Effector memory CD4-positive, alpha-beta T cell (primary cell): ENCODE results near the gene TKT.

ENCODE experiments used
- DNase-seq, 3 donors: peaks; one replicate each; pipeline ENCODE4 v3.0.0-alpha.2; 2020
- H3K27ac ChIP-seq: 2 replicates; pipeline ENCODE4 v1.7.0; 2013; ENCODE audit warnings: mild to moderate bottlenecking, low read length, moderate library complexity; ENCODE audit not compliant: insufficient read depth, poor library complexity, severe bottlenecking
- H3K27me3 ChIP-seq: replicated peaks from 2 replicates; pipeline ENCODE4 v1.7.0; 2013; ENCODE audit warnings: mild to moderate bottlenecking, low read length; ENCODE audit not compliant: insufficient read depth, control insufficient read depth, poor library complexity, severe bottlenecking
- H3K36me3 ChIP-seq: 2 replicates; pipeline ENCODE4 v1.7.0; 2013; ENCODE audit warnings: mild to moderate bottlenecking, low read length, moderate library complexity; ENCODE audit not compliant: control insufficient read depth, insufficient read depth
- H3K4me1 ChIP-seq: 2 replicates; pipeline ENCODE4 v1.7.0; 2013; ENCODE audit warnings: low read length, mild to moderate bottlenecking; ENCODE audit not compliant: control insufficient read depth, insufficient read depth, poor library complexity, severe bottlenecking
- H3K4me3 ChIP-seq: 2 replicates; pipeline ENCODE4 v1.7.0; 2013; ENCODE audit warnings: low read length, low read depth, mild to moderate bottlenecking; ENCODE audit not compliant: insufficient read depth, poor library complexity, severe bottlenecking
- H3K9me3 ChIP-seq: 2 replicates; pipeline ENCODE4 v1.7.0; 2013; ENCODE audit warnings: mild to moderate bottlenecking, low read length, moderate library complexity; ENCODE audit not compliant: control insufficient read depth

The TKT gene

DNA sequence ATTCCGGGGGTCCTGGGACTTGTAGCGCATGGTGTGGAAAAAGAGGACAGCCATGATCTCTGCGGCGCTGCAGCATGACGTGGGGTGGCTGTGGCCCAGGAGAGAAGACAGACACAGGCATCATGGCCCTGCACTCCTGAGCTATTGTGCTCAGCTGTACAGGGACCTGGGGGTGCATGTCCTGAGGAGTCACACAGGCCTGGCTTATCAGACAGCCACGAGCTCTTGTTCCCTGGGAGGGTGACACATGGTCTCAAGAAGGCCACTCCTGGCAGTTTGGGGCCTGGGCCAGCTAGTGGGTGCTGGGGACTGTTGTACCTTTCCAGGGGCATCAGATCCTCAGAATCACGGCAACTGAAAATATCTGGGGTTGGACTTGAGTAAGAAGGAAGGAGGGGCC lies 13.7 kb downstream of the TKT start:
- H3K4me1 ChIP-seq = no peaks in the 10 kb centered on the region
- no peak for DNase-seq
- H3K9me3 ChIP-seq = no peaks in the 10 kb centered on the region
- peaks cover 42% of the 10 kb centered on the region for H3K36me3 ChIP-seq
- no peak overlapping the region for H3K4me3 ChIP-seq
- no peaks in the 10 kb centered on the region for H3K27me3 ChIP-seq
- no peak overlapping the region for H3K27ac ChIP-seq

DNA sequence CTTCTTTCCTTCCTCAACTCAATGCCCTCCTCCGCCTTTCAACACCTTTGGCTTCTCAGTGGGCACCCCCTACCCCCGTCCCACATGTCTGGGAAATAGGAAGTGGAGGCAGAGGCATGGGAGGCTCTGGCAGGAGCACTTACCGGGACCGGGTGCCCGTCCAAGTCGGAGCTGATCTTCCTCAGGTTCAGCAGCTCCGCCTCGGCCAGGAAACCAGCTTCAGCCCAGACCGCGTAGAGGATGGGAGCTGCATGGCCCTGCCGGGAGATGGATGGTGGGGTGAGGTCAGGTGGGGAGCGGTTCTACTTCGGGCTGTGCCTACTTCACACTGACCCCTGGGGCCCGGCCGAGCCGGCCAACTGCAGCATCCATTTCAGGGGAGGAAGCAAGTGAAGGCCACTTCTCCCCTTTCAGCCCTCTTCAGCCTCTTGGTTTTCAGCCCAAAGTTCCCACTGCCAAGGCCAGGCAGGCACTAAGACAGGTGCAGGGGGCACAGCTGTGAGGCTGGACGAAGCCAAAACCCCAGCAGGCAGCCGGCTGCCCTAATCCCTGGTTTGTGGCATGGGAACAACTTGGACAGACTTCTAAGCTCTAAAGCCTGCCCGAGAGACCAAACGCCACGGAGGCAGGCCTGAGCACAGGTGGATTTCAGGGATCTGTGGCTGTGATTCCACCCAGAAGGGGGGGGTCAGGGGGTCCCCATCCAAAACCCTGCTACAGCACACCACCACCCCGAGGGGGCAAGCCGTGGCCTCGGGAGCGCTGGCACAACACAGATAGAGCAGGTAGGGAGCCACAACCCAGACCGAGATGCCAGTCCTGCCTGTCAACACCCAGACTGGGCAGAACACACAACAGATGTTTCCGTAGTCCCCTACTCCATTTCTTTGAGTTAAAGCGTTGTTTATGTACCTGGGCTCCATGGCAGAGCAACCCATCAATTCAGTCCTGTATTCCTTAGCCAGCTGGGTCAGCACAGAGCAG lies 14.5 kb downstream of the TKT start:
- H3K4me1 ChIP-seq = no peaks in the 10 kb centered on the region
- H3K36me3 ChIP-seq = peaks cover 48% of the 10 kb centered on the region
- no peak overlapping the region for H3K27ac ChIP-seq
- DNase-seq = no peak
- no peaks in the 10 kb centered on the region for H3K27me3 ChIP-seq
- no peak overlapping the region for H3K4me3 ChIP-seq
- no peaks in the 10 kb centered on the region for H3K9me3 ChIP-seq

GRCh38 chr3:53239800-53240199 lies 16.0 kb downstream of the TKT start:
- Histone ChIP-seq H3K27ac (no peak overlapping the region), H3K4me3 (no peak overlapping the region), H3K9me3 (no peaks in the 10 kb centered on the region), H3K36me3 (peaks cover 55% of the 10 kb centered on the region), H3K27me3 (no peaks in the 10 kb centered on the region), H3K4me1 (no peaks in the 10 kb centered on the region)
- DNase-seq = no peak

GRCh38 chr3:53238886-53239285 lies 16.9 kb downstream of the TKT start:
- Histone ChIP-seq H3K36me3 (peaks cover 61% of the 10 kb centered on the region), H3K9me3 (no peaks in the 10 kb centered on the region), H3K4me3 (no peak overlapping the region), H3K27ac (no peak overlapping the region), H3K4me1 (no peaks in the 10 kb centered on the region), H3K27me3 (no peaks in the 10 kb centered on the region)
- no peak for DNase-seq

DNA sequence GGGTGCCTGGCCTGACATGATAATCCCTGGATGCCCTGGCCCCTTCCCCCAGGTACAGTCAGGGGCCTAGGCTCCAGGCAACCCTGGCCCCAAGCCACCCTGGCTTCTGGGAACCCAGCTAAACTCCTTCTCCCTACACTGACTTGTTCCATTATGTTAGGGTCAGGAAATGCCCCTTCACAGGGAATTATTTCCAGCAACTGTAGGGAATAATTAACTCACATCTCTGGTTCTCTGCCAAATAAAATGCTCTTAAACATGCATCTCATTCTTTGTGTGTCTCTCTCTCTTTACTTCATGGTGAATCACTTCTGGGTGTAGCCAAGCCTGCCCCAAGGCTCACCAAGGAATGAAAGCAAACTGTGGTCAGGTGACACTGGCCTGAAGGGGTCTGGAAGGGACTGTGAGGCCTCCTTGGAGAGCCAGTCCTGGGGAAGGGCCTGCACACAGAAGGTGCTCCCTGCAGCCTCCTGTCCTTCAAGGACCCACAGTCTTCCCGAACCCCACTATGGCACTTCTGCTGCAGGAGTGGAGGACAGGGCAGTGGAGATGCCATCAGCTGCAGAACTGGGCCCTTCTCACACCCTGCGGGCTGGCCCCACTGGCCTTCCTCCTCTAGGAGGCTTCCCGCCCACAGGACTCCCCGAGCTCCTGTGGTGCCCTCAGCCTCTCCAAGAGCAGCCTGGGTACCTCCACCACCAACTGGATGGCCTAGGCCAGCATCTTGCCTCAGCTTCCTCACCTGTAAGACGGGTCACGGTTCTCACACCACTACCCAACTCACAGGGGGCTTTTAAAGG lies 17.6 kb downstream of the TKT start:
- H3K4me1 ChIP-seq = no peaks in the 10 kb centered on the region

DNA sequence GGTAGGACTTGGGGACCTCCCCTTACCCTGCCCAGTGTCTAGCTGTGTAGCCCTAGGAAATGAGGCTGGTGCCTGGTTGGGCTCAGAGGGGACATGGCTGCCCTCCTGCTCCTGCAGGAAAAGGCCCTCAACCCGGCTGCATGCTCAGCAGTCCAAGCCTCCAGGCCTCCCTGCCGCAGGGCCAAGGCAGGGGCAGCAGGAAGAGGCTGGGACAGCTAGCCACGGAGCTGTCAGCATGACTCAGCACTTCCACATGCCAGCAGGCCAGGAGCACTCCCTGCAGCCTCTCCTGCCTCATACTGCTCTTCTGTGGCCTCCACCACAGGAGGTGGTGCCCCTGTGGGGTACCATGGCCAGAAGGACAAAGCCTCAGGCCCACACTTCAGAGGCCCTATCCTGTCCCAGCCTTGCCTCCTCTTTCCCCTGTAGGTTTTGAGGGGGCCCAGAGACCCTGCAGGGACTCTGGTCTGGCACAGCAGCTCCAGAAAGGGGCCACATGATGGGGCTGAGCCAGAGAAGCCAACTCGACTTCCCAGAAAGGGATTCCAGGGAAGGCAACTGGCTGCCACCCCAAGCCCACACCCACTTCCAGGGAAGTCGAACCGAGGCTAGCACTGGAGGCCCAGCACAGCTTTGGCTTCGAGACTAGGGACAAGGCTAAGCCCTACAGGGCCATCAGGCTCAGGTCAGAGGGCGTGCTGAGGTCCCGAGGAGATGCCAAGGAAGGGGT lies 19.5 kb downstream of the TKT start:
- Histone ChIP-seq H3K9me3 (no peaks in the 10 kb centered on the region), H3K36me3 (peaks cover 75% of the 10 kb centered on the region), H3K27ac (no peak overlapping the region), H3K4me3 (no peak overlapping the region), H3K27me3 (no peaks in the 10 kb centered on the region), H3K4me1 (no peaks in the 10 kb centered on the region)
- DNase-seq = no peak

More for the DNA sequence above, 17.6 kb downstream of the TKT start:
- Histone ChIP-seq H3K27me3 (no peaks in the 10 kb centered on the region), H3K27ac (no peak overlapping the region), H3K4me3 (no peak overlapping the region), H3K9me3 (no peaks in the 10 kb centered on the region), H3K36me3 (peaks cover 67% of the 10 kb centered on the region)
- no peak for DNase-seq

DNA sequence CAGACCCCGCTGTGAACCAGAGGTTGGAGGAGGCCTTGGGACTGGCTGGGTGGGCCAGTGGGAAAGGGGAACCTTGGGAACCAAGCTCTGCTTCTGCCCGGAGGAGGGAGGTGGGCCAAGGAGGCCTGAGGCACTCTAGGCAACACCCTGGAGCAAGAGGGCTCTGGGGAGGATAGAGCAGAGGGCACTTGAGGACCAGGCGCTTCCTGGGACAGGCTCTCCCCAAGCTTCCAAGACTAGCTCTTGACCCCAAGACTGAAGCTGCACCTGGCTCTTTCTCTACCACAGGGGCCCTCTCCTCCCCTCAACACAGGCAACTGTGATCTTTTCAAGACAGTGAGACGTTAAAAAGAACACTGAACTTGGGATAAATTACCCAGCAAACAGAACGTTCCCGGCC lies 20.3 kb downstream of the TKT start:
- DNase-seq = no peak
- Histone ChIP-seq H3K4me1 (no peaks in the 10 kb centered on the region), H3K27me3 (no peaks in the 10 kb centered on the region), H3K9me3 (no peaks in the 10 kb centered on the region), H3K27ac (no peak overlapping the region), H3K4me3 (no peak overlapping the region), H3K36me3 (peaks cover 73% of the 10 kb centered on the region)

DNA sequence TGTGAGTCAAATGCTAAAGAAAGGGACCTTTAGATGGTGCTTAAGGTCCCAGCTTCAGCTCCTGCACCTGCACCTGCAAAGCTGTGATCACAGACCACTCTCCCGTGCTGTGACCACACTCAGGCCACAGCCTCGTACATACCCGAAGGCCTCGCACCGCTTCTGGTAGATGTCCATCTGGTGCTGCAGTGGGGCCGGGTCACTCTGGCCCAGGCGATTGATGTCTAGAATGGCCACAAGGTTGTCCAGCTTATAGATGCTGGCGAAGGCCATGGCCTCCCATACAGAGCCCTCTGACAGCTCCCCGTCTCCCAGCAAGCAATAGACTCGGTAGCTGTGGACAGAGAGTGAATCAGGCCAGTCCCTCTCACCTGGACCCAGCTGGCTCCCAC lies 21.0 kb downstream of the TKT start:
- H3K27ac ChIP-seq = no peak overlapping the region
- no peak for DNase-seq
- H3K9me3 ChIP-seq = no peaks in the 10 kb centered on the region
- H3K4me3 ChIP-seq = no peak overlapping the region
- H3K27me3 ChIP-seq = no peaks in the 10 kb centered on the region
- H3K4me1 ChIP-seq = no peaks in the 10 kb centered on the region
- peaks cover 73% of the 10 kb centered on the region for H3K36me3 ChIP-seq

DNA sequence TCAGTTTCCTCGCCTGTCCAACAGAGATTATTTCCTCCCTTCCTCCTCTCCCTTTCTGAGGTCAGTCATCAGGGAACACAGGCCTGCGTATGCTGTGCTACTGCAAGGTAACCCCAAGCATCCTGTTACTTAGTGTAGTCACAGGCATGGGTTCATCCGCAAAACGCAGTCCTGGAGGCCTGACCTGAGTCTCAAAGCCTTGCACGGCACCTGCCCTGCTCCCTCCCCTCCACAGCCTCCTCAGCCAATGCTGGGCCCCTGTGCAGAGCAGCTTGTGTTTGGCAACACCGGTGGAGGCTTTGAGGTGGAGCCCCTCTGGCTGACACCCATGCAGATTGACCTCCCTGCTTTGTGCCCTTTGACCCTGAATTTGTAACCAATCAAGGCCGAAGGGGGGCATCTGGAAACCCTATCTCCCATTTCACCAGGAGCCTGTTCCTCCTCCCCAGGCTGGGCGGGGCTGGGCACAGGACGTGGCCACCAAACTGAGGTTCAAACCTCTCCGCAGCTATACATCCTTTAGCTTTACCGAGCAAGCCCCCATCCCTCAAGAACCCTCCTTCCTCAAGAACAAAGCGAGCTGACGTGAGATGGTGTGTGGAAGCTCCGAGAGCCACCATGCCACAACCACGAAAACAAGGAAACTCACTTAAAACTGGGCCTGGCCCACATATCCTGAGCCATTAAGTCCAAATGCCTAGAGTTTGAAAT lies 21.5 kb downstream of the TKT start:
- H3K27ac ChIP-seq = no peak overlapping the region
- H3K4me3 ChIP-seq = no peak overlapping the region
- DNase-seq = no peak
- H3K27me3 ChIP-seq = no peaks in the 10 kb centered on the region
- H3K9me3 ChIP-seq = no peaks in the 10 kb centered on the region
- H3K36me3 ChIP-seq = peaks cover 73% of the 10 kb centered on the region
- no peaks in the 10 kb centered on the region for H3K4me1 ChIP-seq
